Stimulated activated CD4-positive, alpha-beta T cell treated with anti-CD3 and anti-CD28 coated beads, TNF-alpha, amount 100 ng/mL, for 4 hours (primary cell): ENCODE data around the gene TECR.
A peak's percentile ranks its signal among the peaks of the same experiment; 100 is the strongest.
"Not testable (repeated sequence)": the region's sequence is repeated elsewhere in the genome, so short reads cannot be mapped to it uniquely, and the experiment has no call there.

Source experiments
- DNase-seq, 3 experiments: peaks; one replicate each; pipeline ENCODE4 v3.0.0-alpha.2; 2020; ENCODE audit warnings: low read depth in 3 of 3

Gene TECR

GRCh38 chr19:14529254-14530004, at the start of gene TECR:
TECR (plus strand) TSS chr19:14529594; CDS start chr19:14529697, 103 bp downstream.
- DNase-seq = peak; percentile 100

- DNase-seq = peak; percentile 40 to 58 (median 49)
Observed at GRCh38 chr19:14479975-14480699, 49.3 kb upstream of the TECR start.

- no peak for DNase-seq
Observed at GRCh38 chr19:14480700-14481079, 48.7 kb upstream of the TECR start.

GRCh38 chr19:14482172-14482941, 47.0 kb upstream of the TECR start:
- DNase-seq = no peak

GRCh38 chr19:14487370-14488125, 41.8 kb upstream of the TECR start:
- no peak for DNase-seq

- DNase-seq = no peak
Observed at GRCh38 chr19:14492756-14493337, 36.5 kb upstream of the TECR start.

GRCh38 chr19:14494411-14494810, 35.0 kb upstream of the TECR start:
- no peak for DNase-seq

- DNase-seq = no peak
Observed at GRCh38 chr19:14494910-14495671, 34.3 kb upstream of the TECR start.

- DNase-seq = no peak
Observed at GRCh38 chr19:14495672-14496028, 33.7 kb upstream of the TECR start.

GRCh38 chr19:14496029-14496833, 33.2 kb upstream of the TECR start, which contains the start of gene GIPC1:
GIPC1 (minus strand) TSS chr19:14496127; CDS start chr19:14482976, 13,151 bp downstream.
- peak; percentile 70 to 74 (median 72) for DNase-seq

GRCh38 chr19:14496834-14497227, 32.6 kb upstream of the TECR start:
- no peak for DNase-seq

- no peak for DNase-seq
Observed at GRCh38 chr19:14497228-14497921, 32.0 kb upstream of the TECR start.

GRCh38 chr19:14502334-14503092, 26.9 kb upstream of the TECR start:
- no peak for DNase-seq

GRCh38 chr19:14503285-14503684, 26.1 kb upstream of the TECR start:
- DNase-seq = no peak

GRCh38 chr19:14504575-14504974, 24.8 kb upstream of the TECR start:
- DNase-seq = not testable (repeated sequence)

GRCh38 chr19:14505488-14506239, 23.7 kb upstream of the TECR start:
- peak in 2 of 3 experiments; percentile 42 to 46 for DNase-seq

GRCh38 chr19:14507704-14508542, 21.5 kb upstream of the TECR start:
- DNase-seq = no peak
